Activated CD4-positive, alpha-beta T cell treated with anti-CD3 and anti-CD28 coated beads, Interleukin-2, amount 50 U/mL, for 4 hours (primary cell): ENCODE measurements around the gene FYN.
A peak's percentile ranks its signal among the peaks of the same experiment; 100 is the strongest.

Experiments used
- DNase-seq, 2 experiments: peaks; one replicate each; pipeline ENCODE4 v3.0.0-alpha.2; 2020

FYN gene

GRCh38 chr6:111805511-111806164 is 67.6 kb downstream of the FYN start:
- DNase-seq = peak; percentile 41 to 47

- DNase-seq = peak; percentile 54 to 62
Measured at GRCh38 chr6:111804627-111805235, 68.5 kb downstream of the FYN start.

GRCh38 chr6:111803804-111804203 is 69.4 kb downstream of the FYN start:
- no peak for DNase-seq

GRCh38 chr6:111803371-111803770 is 69.9 kb downstream of the FYN start:
- peak in 1 of 2 experiments; percentile 24 for DNase-seq

GRCh38 chr6:111802720-111803330 is 70.4 kb downstream of the FYN start:
- DNase-seq = no peak

- no peak for DNase-seq
Measured at GRCh38 chr6:111802015-111802414, 71.2 kb downstream of the FYN start.

GRCh38 chr6:111800821-111801220 is 72.4 kb downstream of the FYN start:
- no peak for DNase-seq

- no peak for DNase-seq
Measured at GRCh38 chr6:111800259-111800765, 72.9 kb downstream of the FYN start.

GRCh38 chr6:111799576-111800258 is 73.5 kb downstream of the FYN start:
- DNase-seq = no peak

GRCh38 chr6:111798281-111798725 is 74.9 kb downstream of the FYN start:
- no peak for DNase-seq

- peak in 1 of 2 experiments; percentile 37 for DNase-seq
Measured at GRCh38 chr6:111796310-111796918, 76.8 kb downstream of the FYN start.

GRCh38 chr6:111795558-111795957 is 77.7 kb downstream of the FYN start:
- DNase-seq = no peak

- DNase-seq = no peak
Measured at GRCh38 chr6:111794727-111795452, 78.4 kb downstream of the FYN start.

- DNase-seq = no peak
Measured at GRCh38 chr6:111794300-111794699, 79.0 kb downstream of the FYN start.

- no peak for DNase-seq
Measured at GRCh38 chr6:111793711-111794111, 79.5 kb downstream of the FYN start.

GRCh38 chr6:111792914-111793700 is 80.1 kb downstream of the FYN start:
- no peak for DNase-seq

- DNase-seq = no peak
Measured at GRCh38 chr6:111792241-111792640, 81.0 kb downstream of the FYN start.

- DNase-seq = no peak
Measured at GRCh38 chr6:111791415-111791814, 81.8 kb downstream of the FYN start.

- DNase-seq = no peak
Measured at GRCh38 chr6:111789598-111789997, 83.7 kb downstream of the FYN start.

GRCh38 chr6:111788379-111789276 is 84.6 kb downstream of the FYN start:
- DNase-seq = no peak
